ENCODE measurements around the gene SSBP3.

Gene SSBP3

DNA sequence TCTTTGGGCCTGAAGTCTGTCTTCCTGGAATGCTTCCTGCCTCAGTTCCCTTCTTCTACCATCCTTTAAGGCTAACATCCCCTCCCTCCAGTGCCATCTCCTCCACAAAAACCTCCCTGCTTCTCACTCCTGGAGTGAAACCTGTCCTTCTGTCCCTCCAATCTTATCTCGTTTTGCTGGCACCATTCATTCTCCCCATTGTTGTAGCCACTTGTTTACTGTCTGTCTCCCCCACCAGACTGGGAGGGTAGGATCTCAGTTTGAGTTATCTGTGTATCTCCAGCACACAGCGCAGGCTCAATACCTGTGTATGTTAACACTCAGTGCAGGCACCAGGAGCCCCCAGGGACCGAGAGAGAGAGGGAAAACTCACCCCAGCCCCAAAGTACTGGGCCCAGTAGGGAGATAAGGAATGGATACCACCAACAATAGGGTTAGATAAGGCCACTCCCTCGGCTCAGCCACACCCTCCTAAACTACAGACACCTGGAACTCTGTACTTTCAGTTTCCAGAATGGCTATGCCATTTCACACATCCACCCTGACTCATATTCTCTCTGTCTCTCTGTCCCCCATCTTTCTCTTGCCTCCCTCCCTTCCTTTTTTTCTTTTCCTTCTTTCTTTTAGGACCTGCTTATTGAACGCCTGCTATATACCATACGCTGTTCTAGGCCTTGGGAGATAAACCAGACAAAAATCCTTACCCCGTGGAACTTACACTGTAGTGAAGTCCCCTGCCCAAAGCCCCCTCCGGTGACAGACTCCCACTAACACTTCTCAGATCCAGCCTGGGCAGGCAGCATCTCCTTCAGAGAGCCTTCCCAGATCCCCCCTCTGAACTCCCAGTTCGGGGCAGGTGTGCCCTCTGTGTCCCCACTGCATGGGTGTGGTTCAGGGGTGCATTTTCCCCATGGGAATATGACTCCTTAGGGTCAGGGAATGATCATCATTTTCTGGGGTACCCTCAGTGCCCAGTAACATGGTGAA, 3.3 kb upstream of the SSBP3 start:
- peak; percentile 48 for DNase-seq

GRCh38 chr1:54408147-54409066, 2.2 kb upstream of the SSBP3 start:
- DNase-seq: no peak

GRCh38 chr1:54407404-54408146, 1.4 kb upstream of the SSBP3 start:
- peak; percentile 67 for DNase-seq

DNA sequence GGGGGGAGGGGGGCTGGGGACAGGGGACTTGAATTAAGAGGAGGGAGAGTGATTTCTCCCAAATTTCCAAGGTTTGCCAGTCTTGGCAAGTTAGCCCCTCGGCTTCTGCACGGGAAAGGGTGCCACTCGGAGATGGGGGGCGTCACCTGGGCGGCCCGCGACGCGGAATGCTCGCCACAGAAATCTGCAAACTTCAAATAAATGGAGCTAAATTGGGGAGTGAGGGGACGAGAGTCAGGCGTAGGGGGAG, 885 bp upstream of the SSBP3 start:
- DNase-seq: no peak

DNA sequence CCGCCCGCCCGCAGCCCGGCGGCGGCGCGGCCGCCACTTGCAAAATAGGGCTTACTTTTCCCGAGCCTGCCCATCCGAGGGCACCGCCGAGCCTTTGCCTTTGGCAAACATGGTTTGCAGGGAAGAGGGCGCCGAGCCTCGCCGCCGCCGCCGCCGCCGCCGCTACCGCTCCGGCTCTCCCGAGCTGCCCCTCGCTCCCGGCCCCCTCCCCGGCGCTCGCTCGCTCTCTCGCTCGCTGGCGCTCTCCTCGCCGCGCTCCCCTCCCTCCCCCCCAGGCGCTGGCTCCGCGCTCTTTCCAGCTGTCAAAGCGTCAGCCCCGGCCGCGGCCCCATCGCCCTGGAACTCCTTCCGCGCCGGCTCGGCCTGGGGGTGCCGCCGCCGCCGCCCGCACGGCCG, 298 bp downstream of the SSBP3 start:
- DNase-seq: no peak

- peak; percentile 49 for DNase-seq
These were observed 976 bp downstream of the SSBP3 start for GRCh38 chr1:54404939-54405897.

GRCh38 chr1:54404263-54404662, 1.9 kb downstream of the SSBP3 start:
- DNase-seq: no peak

GRCh38 chr1:54403808-54404261, 2.4 kb downstream of the SSBP3 start:
- DNase-seq: peak; percentile 59

GRCh38 chr1:54403405-54403804, 2.8 kb downstream of the SSBP3 start:
- DNase-seq: no peak

DNA sequence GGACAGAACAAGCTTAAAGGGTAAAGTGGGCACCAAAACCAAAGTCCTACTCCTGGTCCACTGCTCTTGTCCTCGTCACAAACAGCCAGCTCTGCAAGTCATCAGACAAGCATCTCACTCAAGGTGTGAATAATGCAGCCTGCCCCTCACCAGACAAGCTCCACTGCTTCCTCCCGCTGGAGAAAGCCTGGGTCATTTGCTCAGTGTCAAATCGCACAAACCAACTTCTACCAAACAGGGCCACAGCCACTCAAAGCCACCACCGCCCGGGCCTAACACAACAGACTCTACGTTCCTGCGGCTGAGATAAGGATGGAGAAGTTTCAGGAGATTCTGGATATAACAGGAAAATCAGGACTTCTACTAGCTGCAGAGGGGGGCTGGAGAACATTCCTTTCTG, 3.3 kb downstream of the SSBP3 start:
- no peak for DNase-seq

DNA sequence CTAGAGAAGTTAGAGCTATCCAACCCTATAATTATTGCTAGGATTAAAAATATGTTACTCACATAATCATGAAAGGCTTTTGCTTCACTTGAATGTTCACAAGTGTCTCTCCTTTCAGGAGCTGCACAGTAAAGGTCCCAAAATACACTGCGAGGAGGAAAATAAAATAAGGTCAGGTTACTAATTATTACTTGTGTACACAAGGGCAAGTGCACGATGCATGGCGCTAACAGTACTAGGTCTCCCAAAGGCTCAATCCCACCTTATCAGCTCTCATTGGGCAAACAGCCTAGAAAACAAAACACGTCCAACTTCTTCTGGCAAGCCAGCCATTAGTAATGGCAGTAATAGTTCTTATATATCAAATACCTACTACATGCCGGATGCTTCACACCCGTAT, 4.4 kb downstream of the SSBP3 start:
- no peak for DNase-seq

GRCh38 chr1:54400329-54400728, 5.9 kb downstream of the SSBP3 start:
- no peak for DNase-seq

- no peak for DNase-seq
These were observed 6.4 kb downstream of the SSBP3 start for GRCh38 chr1:54399765-54400164.

GRCh38 chr1:54398963-54399528, 7.1 kb downstream of the SSBP3 start:
- no peak for DNase-seq

- no peak for DNase-seq
These were observed 8.2 kb downstream of the SSBP3 start for GRCh38 chr1:54397980-54398379.

- DNase-seq: no peak
These were observed 9.1 kb downstream of the SSBP3 start for GRCh38 chr1:54397090-54397591.

DNA sequence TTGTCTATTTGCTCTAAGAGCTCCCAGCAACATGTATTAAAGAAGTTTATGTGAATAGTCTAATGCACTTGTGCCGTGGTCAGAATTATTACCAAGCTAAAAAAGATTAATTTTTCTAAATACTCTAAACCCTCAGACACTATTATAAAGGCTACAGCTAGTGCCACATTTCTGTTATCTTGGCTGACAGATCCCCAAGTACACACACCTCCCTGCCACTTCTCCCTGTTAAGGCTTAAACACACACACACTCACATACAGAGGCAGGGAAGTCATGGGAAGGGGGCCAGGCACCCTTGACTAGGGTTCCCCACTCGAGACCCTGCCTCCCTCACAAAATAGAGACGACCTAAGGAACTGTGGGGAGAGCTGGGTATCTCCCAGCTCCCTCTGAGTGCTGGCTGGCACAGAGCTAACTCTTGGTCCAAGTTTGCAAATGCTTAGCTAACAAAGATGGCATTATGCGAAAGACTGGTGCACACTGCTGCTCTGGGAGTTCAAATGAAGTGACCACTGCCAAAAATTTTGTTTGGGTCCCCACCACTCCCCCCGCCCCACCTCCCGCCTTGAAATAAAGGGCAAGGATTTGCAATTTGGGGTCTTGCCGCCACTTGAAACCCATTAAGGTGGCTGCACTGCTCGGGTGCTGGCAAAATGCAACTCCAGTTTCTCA, 9.8 kb downstream of the SSBP3 start:
- no peak for DNase-seq

- DNase-seq: no peak
These were observed 10.8 kb downstream of the SSBP3 start for GRCh38 chr1:54395281-54395934.

DNA sequence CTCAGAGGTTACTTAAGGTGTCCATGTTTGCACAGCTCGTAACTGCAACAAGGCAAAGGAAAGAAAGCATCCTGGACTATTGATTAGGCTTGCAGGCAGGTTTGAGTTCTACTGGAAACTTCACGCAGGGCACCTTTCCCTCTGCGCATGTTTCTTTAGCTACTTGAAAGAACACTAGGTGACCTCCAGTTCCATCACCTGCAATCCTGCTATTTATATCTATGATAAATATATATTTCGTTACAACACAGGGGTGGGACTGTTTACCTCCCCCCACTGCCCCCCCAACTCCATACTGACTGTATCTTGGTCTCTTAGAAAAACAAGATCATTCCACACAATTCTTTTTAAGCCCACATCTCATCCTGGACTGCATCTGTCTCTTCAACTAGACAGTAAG, 12.1 kb downstream of the SSBP3 start:
- DNase-seq: no peak

DNA sequence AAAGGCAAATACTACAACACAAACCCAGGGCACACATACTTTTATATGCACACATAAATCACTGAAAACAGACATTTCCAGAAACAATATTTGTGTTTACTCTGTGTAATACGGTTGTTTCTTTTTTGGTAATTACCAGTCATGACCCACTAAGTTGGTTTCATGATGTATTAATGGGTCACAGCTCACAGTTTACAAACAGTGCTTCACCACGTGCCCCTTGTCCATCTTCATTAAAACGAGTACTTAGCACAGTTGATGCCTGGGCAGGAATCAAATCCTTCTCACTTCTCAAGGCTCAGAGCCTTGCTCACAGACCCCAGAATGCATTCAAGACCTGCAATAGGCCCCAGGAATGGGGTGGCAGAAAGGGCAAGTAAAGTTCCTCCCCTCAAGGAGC, 13.8 kb downstream of the SSBP3 start:
- DNase-seq: no peak
